ENCODE data around the gene CXCR3.
"Not testable (repeated sequence)": the region's sequence is repeated elsewhere in the genome, so short reads cannot be mapped to it uniquely, and the experiment has no call there.

CXCR3 gene

GRCh38 chrX:71603618-71604017, 14.7 kb downstream of the CXCR3 start:
- TF ChIP-seq CTCF (conservative IDR thresholded peaks at IDR 0.05; ENCODE audit: control insufficient read depth, insufficient read depth, low read depth, low read length), result no peak
- peak; percentile 79 for DNase-seq (ENCODE audit: low read depth)
- H3K4me3 ChIP-seq (ENCODE audit: control insufficient read depth, low read depth, low read length), result no peak overlapping the region

- no peak overlapping the region for H3K4me3 ChIP-seq (ENCODE audit: control insufficient read depth, low read depth, low read length)
- TF ChIP-seq CTCF (conservative IDR thresholded peaks at IDR 0.05; ENCODE audit: control insufficient read depth, insufficient read depth, low read depth, low read length), result no peak
- DNase-seq (ENCODE audit: low read depth), result peak; percentile 10
Measured at GRCh38 chrX:71599965-71600364, 18.3 kb downstream of the CXCR3 start.

DNA sequence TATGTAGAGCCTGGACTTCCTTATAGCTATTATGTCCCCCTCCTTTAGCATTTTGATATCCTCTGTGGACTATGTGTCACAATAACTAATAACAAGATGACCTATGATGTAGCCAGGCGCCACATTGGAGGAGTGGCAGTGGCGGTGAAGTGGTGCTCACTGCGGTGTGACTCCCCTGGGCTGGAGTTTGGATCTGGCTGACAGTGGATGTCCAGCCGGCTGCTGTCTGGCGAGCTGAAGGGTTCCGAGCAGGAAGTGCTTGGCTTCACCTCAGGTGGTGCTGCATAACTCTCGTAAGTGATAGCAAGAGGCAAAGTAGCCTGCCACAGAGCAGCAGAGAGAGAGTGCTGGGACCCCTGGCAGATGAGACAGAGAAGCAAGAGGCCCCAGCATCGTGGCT, 25.1 kb downstream of the CXCR3 start:
- not testable (repeated sequence) for H3K4me3 ChIP-seq (ENCODE audit: control insufficient read depth, low read depth, low read length); DNase-seq (ENCODE audit: low read depth)

- TF ChIP-seq CTCF (conservative IDR thresholded peaks at IDR 0.05; ENCODE audit: control insufficient read depth, insufficient read depth, low read depth, low read length), result no peak
- H3K4me3 ChIP-seq (ENCODE audit: control insufficient read depth, low read depth, low read length), result no peak overlapping the region
- no peak for DNase-seq (ENCODE audit: low read depth)
Measured at GRCh38 chrX:71586929-71587328, 31.4 kb downstream of the CXCR3 start.

GRCh38 chrX:71581210-71581609, 37.1 kb downstream of the CXCR3 start:
- DNase-seq (ENCODE audit: low read depth), result no peak
- TF ChIP-seq CTCF (conservative IDR thresholded peaks at IDR 0.05; ENCODE audit: control insufficient read depth, insufficient read depth, low read depth, low read length), result no peak
- H3K4me3 ChIP-seq (ENCODE audit: control insufficient read depth, low read depth, low read length), result no peak overlapping the region

- no peak for DNase-seq (ENCODE audit: low read depth)
- no peak for TF ChIP-seq CTCF (conservative IDR thresholded peaks at IDR 0.05; ENCODE audit: control insufficient read depth, insufficient read depth, low read depth, low read length)
- H3K4me3 ChIP-seq (ENCODE audit: control insufficient read depth, low read depth, low read length), result no peak overlapping the region
Measured at GRCh38 chrX:71579990-71580380, 38.3 kb downstream of the CXCR3 start.

GRCh38 chrX:71579136-71579989, 38.9 kb downstream of the CXCR3 start:
- no peak for DNase-seq (ENCODE audit: low read depth)

More at GRCh38 chrX:71579136-71579989, 38.9 kb downstream of the CXCR3 start:
- TF ChIP-seq CTCF (conservative IDR thresholded peaks at IDR 0.05; ENCODE audit: control insufficient read depth, insufficient read depth, low read depth, low read length), result no peak
- H3K4me3 ChIP-seq (ENCODE audit: control insufficient read depth, low read depth, low read length), result no peak overlapping the region

All from fibroblast of mammary gland (primary cell).